Spleen (tissue), 7 donors: ENCODE results near the gene TMEM183A.

ENCODE experiments used
- CTCF ChIP-seq, 11 experiments: fragments of 200-600 bp in 7 of 11; fragments of 450-650 bp in 4 of 11; sonication (generic) in 4 of 11; IDR thresholded peaks in 8 of 11; conservative IDR thresholded peaks in 3 of 11; 1 replicate in 7 of 11; 2 replicates in 4 of 11; pipeline versions ENCODE4 v1.4.0 to v1.8.0; 2016 to 2021; ENCODE audit warnings: antibody characterized with exemption in 11 of 11, inconsistent platforms in 4 of 11, mild to moderate bottlenecking in 1 of 11
- POLR2A ChIP-seq, 3 donors: fragments of 450-650 bp; IDR thresholded peaks; one replicate each; pipeline ENCODE4 v1.5.1; 2017; ENCODE audit warnings: antibody characterized with exemption in 3 of 3, mild to moderate bottlenecking in 1 of 3
- donor health status: DM: no; HTN: no; CAD: no; lungs with moderate emphysema.
- donor health status: DM: no; HTN: no; CAD: no.
- donor health status: DM: no; HTN: no; CAD: no.

- TF ChIP-seq CTCF (IDR thresholded peaks at IDR 0.05 in 8 of 11, conservative IDR thresholded peaks at IDR 0.05 in 3 of 11) (no peak), POLR2A (IDR thresholded peaks at IDR 0.05) (no peak)
Measured at GRCh38 chr1:203051841-203052324, 44.7 kb downstream of the TMEM183A start.
